Lung microvascular endothelial cell (primary cell): Measurements from ENCODE around the gene SRSF3. TPM values are rescaled to one million over a fixed set of nuclear protein-coding genes. Genes with fewer than 3 reads are reported as not detected.
"Not testable (repeated sequence)": the region's sequence is repeated elsewhere in the genome, so short reads cannot be mapped to it uniquely, and the experiment has no call there.

Source experiments
- DNase-seq, 2 donors: peaks; one replicate each; pipeline versions ENCODE4 v3.0.0 to v3.0.0-alpha.2; 2010; ENCODE audit warnings: low read depth in 2 of 2
- total RNA-seq: library from RNA; depleted of rRNA; stranded (reverse); fragments of >200 nt; gene quantifications from 2 replicates; pipeline ENCODE4 v1.2.1, GENCODE V29; 2014

SRSF3 gene
- total RNA-seq, 1 donor from 2014 or later: 191 TPM

DNA sequence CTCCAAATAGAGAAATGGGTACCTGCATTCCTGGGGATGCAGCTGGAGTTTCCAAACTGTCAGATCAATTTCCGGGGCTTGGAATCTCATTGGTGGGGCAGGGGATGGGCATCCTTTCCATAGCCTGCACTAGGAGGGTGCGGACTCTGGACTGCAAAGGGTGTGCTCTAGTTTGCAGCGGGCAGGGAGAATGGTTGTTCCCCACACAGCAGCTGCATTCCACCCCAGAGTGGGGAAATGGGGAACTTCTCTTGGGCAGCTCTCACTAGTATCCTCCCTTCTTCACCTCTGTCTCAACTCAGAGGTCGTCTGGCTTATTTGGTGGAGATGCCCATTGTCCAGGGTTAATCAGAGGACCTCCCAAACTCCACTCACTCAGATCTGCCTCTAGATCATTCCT is 49.8 kb downstream of the SRSF3 start:
- DNase-seq: no peak

DNA sequence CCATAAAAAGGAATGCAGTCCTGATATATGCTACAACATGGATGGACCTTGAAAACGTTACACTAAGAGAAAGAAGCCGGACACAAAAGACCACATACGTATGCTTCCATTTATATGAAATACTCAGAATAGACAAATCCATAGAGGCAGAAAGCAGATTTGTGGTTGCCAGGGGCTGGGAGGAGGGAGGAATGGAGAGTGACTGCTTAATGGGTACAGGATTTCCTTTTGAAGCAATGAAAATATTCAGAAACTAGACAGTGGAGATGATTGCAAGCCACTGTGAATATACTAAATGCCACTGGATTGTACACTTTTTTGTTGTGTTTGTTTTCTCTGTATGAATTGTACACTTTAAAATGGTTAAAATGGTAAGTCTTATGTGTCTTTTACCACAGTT is 54.9 kb downstream of the SRSF3 start:
- DNase-seq: peak; percentile 31 to 55

DNA sequence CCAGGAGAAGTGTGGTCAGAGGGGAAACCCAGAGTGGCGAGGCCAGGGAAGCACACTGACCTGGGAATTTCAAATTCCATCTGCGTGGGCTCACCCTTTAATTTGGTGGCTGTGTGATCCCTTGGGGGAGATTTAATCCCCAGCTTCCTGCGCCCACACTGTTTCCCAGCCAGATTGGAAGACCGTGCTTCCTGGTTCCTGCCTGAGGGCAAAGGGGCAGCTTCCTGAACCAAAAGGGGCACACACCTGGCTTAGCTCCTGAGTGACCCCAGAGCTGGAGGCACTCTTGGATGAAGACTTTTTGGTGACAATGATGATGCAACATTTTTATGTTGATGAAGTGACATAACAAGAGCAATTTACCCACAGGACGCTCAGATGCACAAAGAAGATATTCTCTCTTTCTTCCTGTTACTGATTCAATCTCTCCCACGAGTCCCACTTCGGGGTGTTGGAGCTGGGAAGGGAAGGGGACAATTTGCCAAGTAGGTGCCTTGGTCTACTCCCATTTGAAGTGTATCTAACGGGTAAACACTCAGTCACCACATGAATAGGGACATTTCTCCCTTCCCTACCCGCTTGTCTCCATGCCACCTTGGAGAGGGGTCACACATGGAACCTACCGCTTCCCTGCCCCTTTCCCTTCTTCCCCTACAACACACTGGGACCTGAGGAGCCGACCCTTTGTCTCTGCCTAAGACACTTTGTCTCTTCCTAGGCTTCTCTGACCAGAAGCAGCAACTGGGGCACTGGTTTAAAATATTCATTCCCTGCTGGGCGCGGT is 55.7 kb downstream of the SRSF3 start:
- peak; percentile 13 to 52 for DNase-seq

DNA sequence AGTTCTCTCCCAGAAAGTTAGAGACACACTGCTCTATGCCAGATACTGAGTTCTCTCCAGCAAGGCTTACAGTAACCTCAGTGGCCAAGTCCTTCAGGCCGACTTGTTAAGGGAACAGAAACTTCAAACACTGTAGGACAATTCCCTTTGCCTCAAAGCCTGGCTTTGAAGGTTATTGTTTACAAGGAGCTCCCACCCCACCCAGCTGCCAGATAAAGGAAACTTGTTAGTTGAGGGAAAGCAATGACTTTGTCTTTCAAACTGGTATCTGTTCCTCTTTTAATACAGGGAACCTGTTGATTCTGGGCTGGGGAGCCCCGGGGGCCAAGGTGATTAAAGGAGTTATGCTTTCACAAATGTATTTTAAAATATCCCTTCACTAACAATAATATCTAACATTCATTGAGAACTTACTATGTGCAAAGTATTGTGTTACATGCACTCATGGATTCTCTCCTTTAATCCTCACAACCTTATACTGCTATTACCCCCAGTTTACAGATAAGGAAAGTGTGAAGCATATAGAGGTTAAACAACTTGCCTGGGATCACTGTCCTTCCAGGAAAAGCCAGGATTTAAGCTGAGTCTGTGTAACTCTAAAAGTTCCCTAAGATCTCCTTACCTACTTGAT is 56.8 kb downstream of the SRSF3 start:
- DNase-seq: peak in 1 of 2 donors; percentile 10

DNA sequence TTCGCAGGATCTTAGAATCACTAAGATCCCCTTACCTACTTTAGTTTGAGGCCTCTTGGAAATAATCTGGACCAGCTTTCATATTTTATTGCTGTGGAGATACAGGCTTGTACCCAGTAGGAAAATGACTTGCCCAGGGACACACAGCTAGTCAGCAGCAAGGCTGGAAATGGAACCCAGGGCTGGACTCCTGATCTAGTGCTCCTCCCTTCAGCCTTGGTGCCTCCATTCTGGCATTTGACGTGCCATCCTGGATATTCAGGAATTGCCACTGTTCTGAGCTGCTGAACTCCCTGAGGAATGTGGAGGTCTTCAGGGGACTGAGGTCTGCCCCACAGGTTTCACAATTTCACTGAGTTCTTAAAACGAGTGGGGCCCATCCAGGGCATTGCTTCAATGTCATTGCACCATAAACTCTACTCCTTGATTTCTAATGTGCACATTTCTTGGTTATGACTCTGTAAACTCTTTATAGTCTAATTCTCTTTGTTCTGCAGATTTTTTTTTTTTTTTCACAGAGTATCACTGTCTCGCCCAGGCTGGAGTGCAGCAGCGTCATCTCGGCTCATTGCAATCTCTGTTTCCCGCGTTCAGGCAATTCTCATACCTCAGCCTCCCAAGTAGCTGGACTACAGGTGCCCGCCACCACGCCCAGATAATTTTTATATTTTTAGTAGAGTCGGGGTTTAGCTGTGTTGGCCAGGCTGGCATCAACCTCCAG is 57.7 kb downstream of the SRSF3 start:
- DNase-seq: no peak

DNA sequence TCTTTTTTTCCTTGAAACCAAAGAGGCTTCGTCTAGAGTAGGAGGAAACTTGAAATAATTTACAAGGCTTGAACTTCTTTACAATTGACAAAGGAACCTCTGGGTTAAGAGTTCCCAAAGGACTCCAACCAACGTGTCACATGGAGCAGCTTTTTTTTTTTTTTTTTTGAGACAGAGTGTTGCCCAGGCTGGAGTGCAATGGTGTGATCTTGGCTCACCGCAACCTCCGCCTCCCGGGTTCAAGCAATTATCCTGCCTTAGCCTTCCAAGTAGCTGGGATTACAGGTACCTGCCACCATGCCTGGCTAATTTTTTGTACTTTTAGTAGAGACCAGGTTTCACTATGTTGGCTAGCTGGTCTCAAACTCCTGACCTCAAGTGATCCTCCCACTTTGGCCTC is 60.3 kb downstream of the SRSF3 start:
- not testable (repeated sequence) for DNase-seq

Other genes with a start within 250 kb of the SRSF3 start
- 0.22 TPM in 1 of 2 replicates, not detected in the other for gene ETV7, start 206.7 kb upstream of the SRSF3 start, total RNA-seq
- under 0.01 TPM in 2 replicates for gene PXT1, start 151.5 kb upstream of the SRSF3 start, total RNA-seq
- gene KCTD20, start 151.4 kb upstream of the SRSF3 start, total RNA-seq: 68.8 and 73.7 TPM in 2 replicates
- gene STK38, start 46.9 kb upstream of the SRSF3 start, total RNA-seq: 8.7 and 9.5 TPM in 2 replicates
- gene CDKN1A, start 84.4 kb downstream of the SRSF3 start, total RNA-seq: 64.1 and 90.7 TPM in 2 replicates
- not detected in 2 replicates for gene RAB44, start 103.5 kb downstream of the SRSF3 start, total RNA-seq
- gene CPNE5, start 245.1 kb downstream of the SRSF3 start, total RNA-seq: 1.2 and 5.7 TPM in 2 replicates